GM23338 (cell line): ENCODE measurements around the gene SLC39A8. TPM values are rescaled to one million over a fixed set of nuclear protein-coding genes. Genes with fewer than 3 reads are reported as not detected.

ENCODE experiments used
- ATAC-seq: fragments of 200-7000 bp; cut with Tn5 transposase; 3 replicates; pipeline ENCODE4 v1.9.1; 2020
- DNase-seq: peaks from one replicate; pipeline ENCODE4 v3.0.0-alpha.2; 2015; ENCODE audit warnings: low spot score
- H2AFZ ChIP-seq: fragments of 200-600 bp; sonication (generic); 2 replicates; pipeline ENCODE4 v1.8.0; 2016; ENCODE audit warnings: antibody characterized with exemption, mild to moderate bottlenecking, moderate library complexity
- H3F3A ChIP-seq: fragments of 200-600 bp; sonication (generic); replicated peaks from 2 replicates; pipeline ENCODE4 v1.8.0; 2017; ENCODE audit warnings: antibody characterized with exemption, mixed run types, low read depth
- H3K27ac ChIP-seq: fragments of 200-600 bp; sonication (generic); 2 replicates; pipeline ENCODE4 v1.6.1; 2016; ENCODE audit warnings: low read depth
- H3K27me3 ChIP-seq: fragments of 200-600 bp; sonication (generic); 2 replicates; pipeline ENCODE4 v1.8.0; 2016; ENCODE audit warnings: mild to moderate bottlenecking, mixed run types, moderate library complexity; ENCODE audit not compliant: insufficient read depth
- H3K36me3 ChIP-seq: fragments of 200-600 bp; sonication (generic); 2 replicates; pipeline ENCODE4 v1.8.0; 2016; ENCODE audit warnings: mild to moderate bottlenecking; ENCODE audit not compliant: insufficient read depth
- H3K4me1 ChIP-seq: fragments of 200-600 bp; sonication (generic); 2 replicates; pipeline ENCODE4 v1.8.0; 2016; ENCODE audit warnings: mild to moderate bottlenecking, moderate library complexity; ENCODE audit not compliant: insufficient read depth
- H3K4me2 ChIP-seq: fragments of 200-600 bp; sonication (generic); 2 replicates; pipeline ENCODE4 v1.7.1; 2017; ENCODE audit warnings: mixed run types
- H3K4me3 ChIP-seq: fragments of 200-600 bp; sonication (generic); 2 replicates; pipeline ENCODE4 v1.6.1; 2016; ENCODE audit warnings: mixed run types
- H3K79me2 ChIP-seq: fragments of 200-600 bp; sonication (generic); replicated peaks from 2 replicates; pipeline ENCODE4 v1.8.0; 2017; ENCODE audit warnings: mild to moderate bottlenecking; ENCODE audit not compliant: insufficient read depth
- H3K9me2 ChIP-seq: fragments of 200-600 bp; sonication (generic); 2 replicates; pipeline ENCODE4 v1.8.0; 2017; ENCODE audit not compliant: insufficient read depth
- H4K20me1 ChIP-seq: fragments of 200-600 bp; sonication (generic); replicated peaks from 2 replicates; pipeline ENCODE4 v1.8.0; 2017; ENCODE audit warnings: mild to moderate bottlenecking; ENCODE audit not compliant: insufficient read depth
- H3K27ac Mint-ChIP-seq: 2 replicates; pipeline ENCODE4 v1.8.0; 2020; ENCODE audit warnings: inconsistent platforms, mild to moderate bottlenecking, moderate library complexity, mixed read lengths
- H3K27me3 Mint-ChIP-seq: 3 replicates; pipeline ENCODE4 v1.8.0; 2022; ENCODE audit warnings: low read depth, mild to moderate bottlenecking, moderate library complexity, mixed read lengths, inconsistent platforms; ENCODE audit not compliant: insufficient read depth, poor library complexity
- H3K36me3 Mint-ChIP-seq: 3 replicates; pipeline ENCODE4 v1.8.0; 2021; ENCODE audit warnings: low read depth, mild to moderate bottlenecking, inconsistent platforms, moderate library complexity, mixed read lengths
- H3K4me1 Mint-ChIP-seq: 3 replicates; pipeline ENCODE4 v1.8.0; 2020; ENCODE audit warnings: mild to moderate bottlenecking, inconsistent platforms, mixed read lengths
- H3K4me3 Mint-ChIP-seq: 3 replicates; pipeline ENCODE4 v1.8.0; 2021; ENCODE audit warnings: moderate library complexity, mild to moderate bottlenecking, inconsistent platforms, mixed read lengths
- H3K9me3 Mint-ChIP-seq: 3 replicates; pipeline ENCODE4 v1.8.0; 2020; ENCODE audit warnings: moderate library complexity, mild to moderate bottlenecking, inconsistent platforms, mixed read lengths
- CREB1 ChIP-seq: fragments of 250-450 bp; sonication (Bioruptor Pico); IDR thresholded peaks from 2 replicates; pipeline ENCODE4 v1.5.0; 2020; ENCODE audit warnings: low read depth, mild to moderate bottlenecking, moderate library complexity
- CTCF ChIP-seq, 2 experiments: fragments of 200-600 bp in 1 of 2; sonication (generic) in 1 of 2; conservative IDR thresholded peaks; 2 replicates each; pipeline versions ENCODE4 v1.5.1 to v1.6.1; 2016 to 2017; ENCODE audit warnings: antibody characterized with exemption in 2 of 2, low read depth in 2 of 2, mild to moderate bottlenecking in 2 of 2, moderate library complexity in 1 of 2
- EZH2 ChIP-seq: fragments of 200-600 bp; sonication (generic); IDR thresholded peaks from one replicate; pipeline ENCODE4 v1.8.0; 2017; ENCODE audit warnings: antibody characterized with exemption, mild to moderate bottlenecking, low read depth; ENCODE audit not compliant: unreplicated experiment
- EZH2phosphoT487 ChIP-seq: fragments of 200-600 bp; sonication (generic); IDR thresholded peaks from one replicate; pipeline ENCODE4 v1.8.1; 2018; ENCODE audit warnings: antibody characterized with exemption; ENCODE audit not compliant: unreplicated experiment
- JUNB ChIP-seq: IDR thresholded peaks from one replicate; pipeline ENCODE4 v1.6.1; 2016; ENCODE audit warnings: antibody characterized with exemption; ENCODE audit not compliant: unreplicated experiment
- NANOG ChIP-seq: IDR thresholded peaks from 2 replicates; pipeline ENCODE4 v1.6.1; 2016; ENCODE audit warnings: antibody characterized with exemption, borderline replicate concordance
- POLR2AphosphoS5 ChIP-seq: IDR thresholded peaks from 2 replicates; pipeline ENCODE4 v1.6.1; 2016; ENCODE audit warnings: antibody characterized with exemption, low read depth
- REST ChIP-seq: IDR thresholded peaks from one replicate; pipeline ENCODE4 v1.6.1; 2018; ENCODE audit warnings: antibody characterized with exemption; ENCODE audit not compliant: unreplicated experiment
- STAT1 ChIP-seq: IDR thresholded peaks from one replicate; pipeline ENCODE4 v1.6.1; 2016; ENCODE audit warnings: antibody characterized with exemption; ENCODE audit not compliant: unreplicated experiment
- ZNF114 ChIP-seq: fragments of 250-450 bp; sonication (Bioruptor Pico); IDR thresholded peaks from 2 replicates; pipeline ENCODE4 v1.5.0; 2020; ENCODE audit warnings: mild to moderate bottlenecking, moderate library complexity
- ZNF331 ChIP-seq: fragments of 250-450 bp; sonication (Bioruptor Pico); IDR thresholded peaks from 2 replicates; pipeline ENCODE4 v1.5.0; 2020; ENCODE audit warnings: low read depth, mild to moderate bottlenecking, moderate library complexity
- polyA plus RNA-seq: library from polyadenylated mRNA; unstranded; fragments of >200 nt; fragmentation: Nextera tagmentation; extraction: Ambion mirVana; gene quantifications from 2 replicates; pipeline ENCODE4 v1.2.1, GENCODE V29; 2016
- total RNA-seq: library from RNA; depleted of rRNA; stranded (reverse); fragments of >200 nt; shearing (Covaris generic); gene quantifications from 2 replicates; pipeline ENCODE4 v1.2.3, GENCODE V29; 2014
- TF ChIP-seq, protein P1 (sequence below): IDR thresholded peaks from 2 replicates; pipeline ENCODE4 v1.6.1; 2016; ENCODE audit warnings: antibody characterized with exemption
- TF ChIP-seq, protein P2 (sequence below): fragments of 250-450 bp; sonication (Bioruptor Pico); IDR thresholded peaks from 2 replicates; pipeline ENCODE4 v1.5.0; 2020; ENCODE audit warnings: mild to moderate bottlenecking, moderate library complexity

Gene SLC39A8
- total and polyA plus RNA-seq, 2 experiments from 2014 or later: 20.1 to 42.5 TPM

DNA sequence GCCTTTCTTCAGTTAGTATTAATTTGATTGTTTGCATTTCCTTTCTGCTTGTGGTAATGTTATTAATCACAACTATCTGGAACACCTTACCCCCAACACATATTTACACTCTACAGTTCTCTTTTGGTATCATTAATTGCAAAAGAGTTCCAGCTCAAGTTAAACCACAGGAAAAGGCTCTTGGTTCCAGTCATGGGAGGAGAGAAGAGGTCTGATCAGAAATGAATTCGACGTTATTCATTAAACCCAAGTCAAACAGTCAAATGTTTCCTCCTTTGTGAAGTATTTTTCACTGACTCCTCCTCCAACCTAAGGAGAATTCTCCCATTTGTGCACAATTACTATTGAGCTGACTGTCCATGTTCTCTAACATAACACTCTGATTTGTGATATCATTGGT lies 91.4 kb downstream of the SLC39A8 start:
- H3K4me1 Mint-ChIP-seq: peaks cover 9% of the 10 kb centered on the region
- DNase-seq (no peak), ATAC-seq (no peak)
- H3K9me2 ChIP-seq: no peaks in the 10 kb centered on the region
- H3K4me3 ChIP-seq: no peak overlapping the region
- H3K36me3 ChIP-seq: no peaks in the 10 kb centered on the region
- no peaks in the 10 kb centered on the region; the same call in 1 of the 2 replicates for H3K4me1 ChIP-seq
- peaks cover 16% of the 10 kb centered on the region for H3K9me3 Mint-ChIP-seq
- H3K4me3 Mint-ChIP-seq: no peak overlapping the region
- no peak overlapping the region for H3K4me2 ChIP-seq
- no peaks in the 10 kb centered on the region for H3K79me2 ChIP-seq
- H3F3A ChIP-seq: no peaks in the 10 kb centered on the region
- TF ChIP-seq POLR2AphosphoS5 (no peak), JUNB (no peak), EZH2phosphoT487 (no peak), EZH2 (no peak), CREB1 (CRISPR knock-in tag) (no peak), CTCF (conservative IDR thresholded peaks at IDR 0.05; ENCODE audit: low read depth in 2 of 2) (no peak), ZNF114 (CRISPR knock-in tag) (no peak), ZNF331 (no peak), NANOG (no peak), REST (no peak), STAT1 (no peak)
- TF ChIP-seq, protein P1, sequence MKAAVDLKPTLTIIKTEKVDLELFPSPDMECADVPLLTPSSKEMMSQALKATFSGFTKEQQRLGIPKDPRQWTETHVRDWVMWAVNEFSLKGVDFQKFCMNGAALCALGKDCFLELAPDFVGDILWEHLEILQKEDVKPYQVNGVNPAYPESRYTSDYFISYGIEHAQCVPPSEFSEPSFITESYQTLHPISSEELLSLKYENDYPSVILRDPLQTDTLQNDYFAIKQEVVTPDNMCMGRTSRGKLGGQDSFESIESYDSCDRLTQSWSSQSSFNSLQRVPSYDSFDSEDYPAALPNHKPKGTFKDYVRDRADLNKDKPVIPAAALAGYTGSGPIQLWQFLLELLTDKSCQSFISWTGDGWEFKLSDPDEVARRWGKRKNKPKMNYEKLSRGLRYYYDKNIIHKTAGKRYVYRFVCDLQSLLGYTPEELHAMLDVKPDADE: no peak
- TF ChIP-seq, protein P2, sequence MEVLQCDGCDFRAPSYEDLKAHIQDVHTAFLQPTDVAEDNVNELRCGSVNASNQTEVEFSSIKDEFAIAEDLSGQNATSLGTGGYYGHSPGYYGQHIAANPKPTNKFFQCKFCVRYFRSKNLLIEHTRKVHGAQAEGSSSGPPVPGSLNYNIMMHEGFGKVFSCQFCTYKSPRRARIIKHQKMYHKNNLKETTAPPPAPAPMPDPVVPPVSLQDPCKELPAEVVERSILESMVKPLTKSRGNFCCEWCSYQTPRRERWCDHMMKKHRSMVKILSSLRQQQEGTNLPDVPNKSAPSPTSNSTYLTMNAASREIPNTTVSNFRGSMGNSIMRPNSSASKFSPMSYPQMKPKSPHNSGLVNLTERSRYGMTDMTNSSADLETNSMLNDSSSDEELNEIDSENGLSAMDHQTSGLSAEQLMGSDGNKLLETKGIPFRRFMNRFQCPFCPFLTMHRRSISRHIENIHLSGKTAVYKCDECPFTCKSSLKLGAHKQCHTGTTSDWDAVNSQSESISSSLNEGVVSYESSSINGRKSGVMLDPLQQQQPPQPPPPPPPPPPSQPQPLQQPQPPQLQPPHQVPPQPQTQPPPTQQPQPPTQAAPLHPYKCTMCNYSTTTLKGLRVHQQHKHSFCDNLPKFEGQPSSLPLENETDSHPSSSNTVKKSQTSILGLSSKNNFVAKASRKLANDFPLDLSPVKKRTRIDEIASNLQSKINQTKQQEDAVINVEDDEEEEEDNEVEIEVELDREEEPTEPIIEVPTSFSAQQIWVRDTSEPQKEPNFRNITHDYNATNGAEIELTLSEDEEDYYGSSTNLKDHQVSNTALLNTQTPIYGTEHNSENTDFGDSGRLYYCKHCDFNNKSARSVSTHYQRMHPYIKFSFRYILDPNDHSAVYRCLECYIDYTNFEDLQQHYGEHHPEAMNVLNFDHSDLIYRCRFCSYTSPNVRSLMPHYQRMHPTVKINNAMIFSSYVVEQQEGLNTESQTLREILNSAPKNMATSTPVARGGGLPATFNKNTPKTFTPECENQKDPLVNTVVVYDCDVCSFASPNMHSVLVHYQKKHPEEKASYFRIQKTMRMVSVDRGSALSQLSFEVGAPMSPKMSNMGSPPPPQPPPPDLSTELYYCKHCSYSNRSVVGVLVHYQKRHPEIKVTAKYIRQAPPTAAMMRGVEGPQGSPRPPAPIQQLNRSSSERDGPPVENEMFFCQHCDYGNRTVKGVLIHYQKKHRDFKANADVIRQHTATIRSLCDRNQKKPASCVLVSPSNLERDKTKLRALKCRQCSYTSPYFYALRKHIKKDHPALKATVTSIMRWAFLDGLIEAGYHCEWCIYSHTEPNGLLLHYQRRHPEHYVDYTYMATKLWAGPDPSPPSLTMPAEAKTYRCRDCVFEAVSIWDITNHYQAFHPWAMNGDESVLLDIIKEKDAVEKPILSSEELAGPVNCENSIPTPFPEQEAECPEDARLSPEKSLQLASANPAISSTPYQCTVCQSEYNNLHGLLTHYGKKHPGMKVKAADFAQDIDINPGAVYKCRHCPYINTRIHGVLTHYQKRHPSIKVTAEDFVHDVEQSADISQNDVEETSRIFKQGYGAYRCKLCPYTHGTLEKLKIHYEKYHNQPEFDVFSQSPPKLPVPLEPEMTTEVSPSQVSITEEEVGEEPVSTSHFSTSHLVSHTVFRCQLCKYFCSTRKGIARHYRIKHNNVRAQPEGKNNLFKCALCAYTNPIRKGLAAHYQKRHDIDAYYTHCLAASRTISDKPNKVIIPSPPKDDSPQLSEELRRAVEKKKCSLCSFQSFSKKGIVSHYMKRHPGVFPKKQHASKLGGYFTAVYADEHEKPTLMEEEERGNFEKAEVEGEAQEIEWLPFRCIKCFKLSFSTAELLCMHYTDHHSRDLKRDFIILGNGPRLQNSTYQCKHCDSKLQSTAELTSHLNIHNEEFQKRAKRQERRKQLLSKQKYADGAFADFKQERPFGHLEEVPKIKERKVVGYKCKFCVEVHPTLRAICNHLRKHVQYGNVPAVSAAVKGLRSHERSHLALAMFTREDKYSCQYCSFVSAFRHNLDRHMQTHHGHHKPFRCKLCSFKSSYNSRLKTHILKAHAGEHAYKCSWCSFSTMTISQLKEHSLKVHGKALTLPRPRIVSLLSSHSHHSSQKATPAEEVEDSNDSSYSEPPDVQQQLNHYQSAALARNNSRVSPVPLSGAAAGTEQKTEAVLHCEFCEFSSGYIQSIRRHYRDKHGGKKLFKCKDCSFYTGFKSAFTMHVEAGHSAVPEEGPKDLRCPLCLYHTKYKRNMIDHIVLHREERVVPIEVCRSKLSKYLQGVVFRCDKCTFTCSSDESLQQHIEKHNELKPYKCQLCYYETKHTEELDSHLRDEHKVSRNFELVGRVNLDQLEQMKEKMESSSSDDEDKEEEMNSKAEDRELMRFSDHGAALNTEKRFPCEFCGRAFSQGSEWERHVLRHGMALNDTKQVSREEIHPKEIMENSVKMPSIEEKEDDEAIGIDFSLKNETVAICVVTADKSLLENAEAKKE: no peak
- peaks cover 3% of the 10 kb centered on the region for H3K27me3 Mint-ChIP-seq
- no peaks in the 10 kb centered on the region for H3K27me3 ChIP-seq
- H3K27ac ChIP-seq: no peak overlapping the region
- peaks cover 8% of the 10 kb centered on the region; the same call in 1 of the 3 replicates for H3K36me3 Mint-ChIP-seq
- no peak overlapping the region for H3K27ac Mint-ChIP-seq
- H4K20me1 ChIP-seq: no peaks in the 10 kb centered on the region
- H2AFZ ChIP-seq: no peak overlapping the region
